HG02938 (cell line): ENCODE data around the gene STAT5A.
"Not testable (repeated sequence)": the region's sequence is repeated elsewhere in the genome, so short reads cannot be mapped to it uniquely, and the experiment has no call there.

Experiments used
- ATAC-seq: cut with Tn5 transposase; IDR thresholded peaks from one replicate; pipeline ENCODE4 v1.9.1; 2021; ENCODE audit warnings: mild to moderate bottlenecking, moderate library complexity; ENCODE audit not compliant: unreplicated experiment

The STAT5A gene

GRCh38 chr17:42287977-42288802 lies at the start of gene STAT5A:
Gene STAT5A, plus strand, starts transcription at chr17:42288498. Its CDS starts 914 bp downstream, at chr17:42289412.
- ATAC-seq, result peak; percentile 44

GRCh38 chr17:42239576-42239975 lies 48.7 kb upstream of the STAT5A start:
- ATAC-seq, result not testable (repeated sequence)

- ATAC-seq, result no peak
Observed at GRCh38 chr17:42240201-42240600, 48.1 kb upstream of the STAT5A start.

- ATAC-seq, result not testable (repeated sequence)
Observed at GRCh38 chr17:42240863-42241262, 47.4 kb upstream of the STAT5A start.

- no peak for ATAC-seq
Observed at GRCh38 chr17:42241871-42242270, 46.4 kb upstream of the STAT5A start.

- ATAC-seq, result no peak
Observed at GRCh38 chr17:42243493-42243982, 44.8 kb upstream of the STAT5A start.

- ATAC-seq, result not testable (repeated sequence)
Observed at GRCh38 chr17:42244116-42244515, 44.2 kb upstream of the STAT5A start.

- not testable (repeated sequence) for ATAC-seq
Observed at GRCh38 chr17:42245183-42245582, 43.1 kb upstream of the STAT5A start.

GRCh38 chr17:42246515-42246914 lies 41.8 kb upstream of the STAT5A start:
- no peak for ATAC-seq

- ATAC-seq, result no peak
Observed at GRCh38 chr17:42247734-42248133, 40.6 kb upstream of the STAT5A start.

- peak; percentile 81 for ATAC-seq
Observed at GRCh38 chr17:42248351-42249179, 39.7 kb upstream of the STAT5A start.

GRCh38 chr17:42249681-42250446 lies 38.4 kb upstream of the STAT5A start:
- ATAC-seq, result no peak

GRCh38 chr17:42251115-42251514 lies 37.2 kb upstream of the STAT5A start:
- ATAC-seq, result no peak

GRCh38 chr17:42252597-42253550 lies 35.4 kb upstream of the STAT5A start:
- no peak for ATAC-seq

- no peak for ATAC-seq
Observed at GRCh38 chr17:42253578-42253977, 34.7 kb upstream of the STAT5A start.

GRCh38 chr17:42255445-42255844 lies 32.9 kb upstream of the STAT5A start:
- ATAC-seq, result no peak

- no peak for ATAC-seq
Observed at GRCh38 chr17:42260318-42260717, 28.0 kb upstream of the STAT5A start.

GRCh38 chr17:42264366-42264765 lies 23.9 kb upstream of the STAT5A start:
- ATAC-seq, result not testable (repeated sequence)

- ATAC-seq, result no peak
Observed at GRCh38 chr17:42266462-42266861, 21.8 kb upstream of the STAT5A start.
